T-helper 22 cell (primary cell): Measurements from ENCODE around the gene PSME2.

Experiments
- DNase-seq: peaks from one replicate; pipeline ENCODE4 v3.0.0-alpha.2; 2020; ENCODE audit warnings: low read depth

Gene PSME2

DNA sequence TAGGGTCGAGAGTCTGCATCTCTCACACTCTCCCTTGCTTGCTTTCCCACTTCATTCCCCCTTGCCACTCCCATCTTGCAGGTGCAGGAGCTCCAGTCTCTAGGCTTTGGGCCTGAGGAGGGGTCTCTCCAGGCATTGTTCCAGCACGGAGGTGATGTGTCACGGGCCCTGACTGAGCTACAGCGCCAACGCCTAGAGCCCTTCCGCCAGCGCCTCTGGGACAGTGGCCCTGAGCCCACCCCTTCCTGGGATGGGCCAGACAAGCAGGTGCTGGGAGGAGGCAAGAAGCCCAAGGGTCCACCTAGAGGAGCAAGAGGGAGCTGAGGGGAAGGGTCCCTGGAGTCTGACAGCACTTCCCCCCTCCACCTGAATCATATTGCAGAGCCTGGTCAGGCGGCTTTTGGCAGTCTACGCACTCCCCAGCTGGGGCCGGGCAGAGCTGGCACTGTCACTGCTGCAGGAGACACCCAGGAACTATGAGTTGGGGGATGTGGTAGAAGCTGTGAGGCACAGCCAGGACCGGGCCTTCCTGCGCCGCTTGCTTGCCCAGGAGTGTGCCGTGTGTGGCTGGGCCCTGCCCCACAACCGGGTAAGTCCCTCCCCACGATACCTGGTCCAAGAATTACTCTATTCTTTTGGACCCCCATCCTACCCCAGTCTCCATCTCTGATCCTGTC is 5.1 kb upstream of the PSME2 start:
- no peak for DNase-seq

DNA sequence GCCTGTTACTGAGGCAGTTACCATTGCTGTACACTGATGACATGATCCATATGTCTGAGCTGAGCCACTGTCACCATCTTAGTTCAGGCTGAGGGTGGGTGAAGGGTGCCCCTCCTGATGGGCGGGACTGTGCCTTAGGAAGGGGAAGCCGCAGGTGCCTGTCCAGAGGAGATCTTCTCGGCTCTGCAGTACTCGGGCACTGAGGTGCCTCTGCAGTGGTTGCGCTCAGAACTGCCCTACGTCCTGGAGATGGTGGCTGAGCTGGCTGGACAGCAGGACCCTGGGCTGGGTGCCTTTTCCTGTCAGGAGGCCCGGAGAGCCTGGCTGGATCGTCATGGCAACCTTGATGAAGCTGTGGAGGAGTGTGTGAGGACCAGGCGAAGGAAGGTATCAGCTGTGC is 4.6 kb upstream of the PSME2 start:
- DNase-seq, result no peak

DNA sequence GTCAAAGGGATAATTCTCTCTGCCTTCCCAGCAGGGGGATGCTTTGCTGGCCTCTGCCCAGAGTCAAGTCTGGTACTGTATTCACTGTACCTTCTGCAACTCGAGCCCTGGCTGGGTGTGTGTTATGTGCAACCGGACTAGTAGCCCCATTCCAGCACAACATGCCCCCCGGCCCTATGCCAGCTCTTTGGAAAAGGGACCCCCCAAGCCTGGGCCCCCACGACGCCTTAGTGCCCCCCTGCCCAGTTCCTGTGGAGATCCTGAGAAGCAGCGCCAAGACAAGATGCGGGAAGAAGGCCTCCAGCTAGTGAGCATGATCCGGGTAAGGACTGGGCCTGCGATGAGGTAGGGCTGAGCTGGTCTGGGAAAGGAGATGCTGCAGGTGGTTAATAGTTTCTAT is 4.2 kb upstream of the PSME2 start:
- DNase-seq, result no peak

DNA sequence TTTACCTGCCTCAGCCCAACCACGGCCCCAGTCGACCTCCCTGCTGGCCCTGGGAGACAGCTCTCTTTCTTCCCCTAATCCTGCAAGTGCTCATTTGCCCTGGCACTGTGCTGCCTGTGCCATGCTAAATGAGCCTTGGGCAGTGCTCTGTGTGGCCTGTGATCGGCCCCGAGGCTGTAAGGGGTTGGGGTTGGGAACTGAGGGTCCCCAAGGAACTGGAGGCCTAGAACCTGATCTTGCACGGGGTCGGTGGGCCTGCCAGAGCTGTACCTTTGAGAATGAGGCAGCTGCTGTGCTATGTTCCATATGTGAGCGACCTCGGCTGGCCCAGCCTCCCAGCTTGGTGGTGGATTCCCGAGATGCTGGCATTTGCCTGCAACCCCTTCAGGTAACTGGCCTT is 3.7 kb upstream of the PSME2 start:
- DNase-seq, result no peak

DNA sequence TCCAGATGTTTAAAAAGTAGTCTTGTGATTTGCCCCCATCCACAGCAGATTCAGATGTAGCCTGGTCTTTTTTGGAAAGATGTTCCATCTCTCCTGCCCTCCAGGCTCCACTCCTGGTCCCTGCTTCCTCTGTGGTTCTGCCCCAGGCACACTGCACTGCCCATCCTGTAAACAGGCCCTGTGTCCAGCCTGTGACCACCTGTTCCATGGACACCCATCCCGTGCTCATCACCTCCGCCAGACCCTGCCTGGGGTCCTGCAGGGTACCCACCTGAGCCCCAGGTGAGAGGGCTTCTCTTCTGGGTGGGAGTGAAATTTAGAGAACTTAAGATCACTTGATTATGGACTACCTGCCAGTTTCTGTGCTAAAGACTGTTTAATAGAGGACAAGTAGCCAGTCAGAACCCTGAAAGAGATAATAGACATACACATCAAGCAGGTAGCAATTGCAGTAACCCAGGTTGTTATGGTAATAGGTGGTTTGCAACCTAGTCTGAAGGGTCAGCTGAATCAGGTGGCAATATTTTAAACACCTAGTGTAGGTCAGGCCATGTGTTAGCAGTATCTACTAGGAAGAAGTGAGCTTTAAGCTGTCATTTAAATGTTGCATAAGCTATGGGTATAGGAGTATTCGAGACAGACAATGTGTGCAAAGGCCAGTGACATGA is 3.0 kb upstream of the PSME2 start:
- DNase-seq, result no peak

DNA sequence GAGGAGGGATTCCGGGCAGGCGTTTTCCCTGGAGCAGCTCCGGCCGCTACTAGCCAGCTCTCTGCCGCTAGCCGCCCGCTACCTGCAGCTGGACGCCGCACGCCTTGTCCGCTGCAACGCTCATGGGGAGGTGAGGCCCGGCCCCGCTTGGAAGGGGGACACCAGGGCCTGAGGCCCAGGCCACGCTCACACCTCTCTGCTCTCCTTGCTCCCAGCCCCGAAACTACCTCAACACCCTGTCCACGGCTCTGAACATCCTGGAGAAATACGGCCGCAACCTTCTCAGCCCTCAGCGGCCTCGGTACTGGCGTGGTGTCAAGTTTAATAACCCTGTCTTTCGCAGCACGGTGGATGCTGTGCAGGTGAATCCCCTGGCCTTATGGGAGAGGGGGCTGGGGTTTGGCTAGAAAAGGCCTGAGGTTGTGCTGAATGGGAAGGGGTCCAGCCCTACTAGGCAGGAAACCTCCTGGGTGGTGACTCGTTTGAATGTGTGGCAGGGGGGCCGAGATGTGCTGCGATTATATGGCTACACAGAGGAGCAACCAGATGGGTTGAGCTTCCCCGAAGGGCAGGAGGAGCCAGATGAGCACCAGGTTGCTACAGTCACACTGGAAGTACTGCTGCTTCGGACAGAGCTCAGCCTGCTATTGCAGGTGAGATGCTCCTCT is 1.5 kb upstream of the PSME2 start:
- DNase-seq, result no peak

DNA sequence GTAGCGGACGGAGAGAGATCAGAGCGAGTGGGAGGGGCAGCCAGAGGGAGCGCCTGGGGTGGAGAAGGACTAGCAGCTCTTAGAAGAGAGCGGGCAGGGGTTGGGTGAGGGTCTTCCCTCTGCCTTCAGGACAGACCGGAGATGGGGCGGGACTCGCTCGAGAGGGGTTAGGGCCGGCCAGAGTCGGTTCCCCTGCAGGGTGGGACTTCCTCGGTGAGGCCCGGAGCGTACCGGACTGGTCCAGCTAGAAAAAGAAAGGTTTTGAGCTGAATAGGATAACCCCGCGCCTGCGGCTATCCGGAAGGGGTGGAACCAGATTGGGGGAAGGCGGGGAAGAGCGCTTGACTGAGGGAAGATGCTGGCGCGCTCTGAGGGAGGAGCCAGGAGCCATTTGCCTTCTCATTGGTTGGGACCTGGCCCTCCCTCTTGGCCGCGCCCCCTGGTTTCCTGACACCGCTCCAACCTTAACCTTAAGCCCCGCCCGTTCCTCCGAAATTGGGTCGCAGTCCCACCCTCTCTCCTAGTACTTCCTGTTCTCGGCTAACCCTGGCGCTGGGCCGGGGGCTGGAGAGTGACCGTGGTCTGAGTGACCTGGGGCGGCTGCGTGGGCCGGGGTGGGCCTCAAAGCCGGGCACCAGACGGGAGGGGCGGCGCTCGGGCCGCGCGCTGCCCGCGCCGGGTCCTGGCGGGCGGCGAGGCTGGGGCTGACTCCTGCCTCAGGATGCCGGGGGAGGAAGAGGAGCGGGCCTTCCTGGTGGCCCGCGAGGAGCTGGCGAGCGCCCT is 759 bp upstream of the PSME2 start, which contains the start of gene RNF31:
TSS of gene RNF31 (plus strand) at position 521 of the 783 bp plus-strand sequence. CDS start at position 722, 201 bp downstream.
- DNase-seq, result peak; percentile 97

DNA sequence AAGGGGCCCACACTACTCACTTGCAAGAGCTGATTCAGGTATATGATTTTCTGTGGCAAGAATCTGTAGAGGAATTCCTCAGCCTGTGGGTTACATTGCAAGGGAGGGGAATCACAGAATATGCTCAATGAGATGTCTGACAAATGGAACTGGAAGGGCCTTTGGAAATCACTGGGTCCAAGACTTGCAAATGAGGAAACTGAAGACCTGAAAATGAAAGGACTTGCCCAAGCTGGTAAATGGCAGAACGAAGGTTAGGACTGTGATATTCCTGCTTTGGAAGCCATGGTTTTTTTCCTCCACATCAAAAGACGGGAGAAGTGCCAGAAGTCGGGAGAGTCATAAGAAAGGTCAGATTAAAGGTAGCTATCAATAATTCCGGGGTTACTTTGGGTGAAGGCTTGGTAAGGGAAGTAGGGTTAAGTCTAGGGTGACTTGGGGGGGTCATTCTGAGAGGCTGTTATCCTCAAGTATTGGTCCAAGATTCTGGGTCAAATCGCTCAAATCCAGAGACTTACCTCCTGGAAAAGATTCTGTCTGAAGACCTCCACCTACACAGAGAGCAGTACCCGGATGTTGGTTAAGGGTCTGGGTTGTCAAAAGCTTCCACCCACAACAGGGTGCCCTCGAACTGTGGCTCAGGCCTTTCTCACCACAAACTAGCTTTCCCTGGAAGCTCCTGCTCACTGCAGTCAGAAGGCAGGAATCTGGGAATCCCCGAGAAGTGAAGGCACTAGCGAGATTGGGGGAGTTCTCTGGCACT is 539 bp downstream of the PSME2 start:
- no peak for DNase-seq

DNA sequence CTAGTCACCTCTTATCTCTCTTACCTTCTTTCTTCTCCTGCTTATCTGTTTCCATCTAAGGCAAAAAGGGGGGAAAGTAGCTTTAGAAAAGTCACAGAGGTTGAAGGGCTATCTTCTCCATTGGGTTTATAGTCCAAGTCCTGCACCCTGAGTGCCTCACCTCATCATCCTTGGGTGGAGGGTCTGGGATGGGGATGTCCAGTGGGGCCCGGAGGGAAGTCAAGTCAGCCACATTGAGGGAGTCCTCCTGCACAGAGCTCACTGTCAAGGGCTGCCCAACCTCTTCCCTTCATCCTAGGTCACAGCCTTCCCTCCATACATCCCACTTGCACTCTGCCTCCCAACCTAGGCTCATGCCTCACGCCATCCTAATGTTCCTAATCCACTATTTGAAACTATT is 1.2 kb downstream of the PSME2 start:
- DNase-seq, result no peak

DNA sequence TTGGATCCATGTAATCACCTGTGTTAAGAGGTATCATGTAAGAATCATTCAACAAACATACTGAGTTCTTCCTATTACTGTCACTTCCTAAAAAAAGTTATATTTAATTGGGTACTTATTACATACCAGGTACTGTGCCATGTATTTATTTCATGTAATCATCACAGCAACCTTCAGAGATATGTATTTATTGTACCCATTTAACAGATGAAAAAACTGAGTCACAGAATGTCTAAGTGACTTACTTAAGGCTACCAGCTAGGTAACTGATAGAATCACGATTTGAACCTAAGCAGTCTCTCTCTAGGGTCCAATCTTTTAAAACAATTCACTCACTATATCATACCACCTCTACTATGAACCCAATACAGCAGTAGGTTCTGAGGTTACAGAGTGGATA is 2.0 kb downstream of the PSME2 start:
- DNase-seq, result no peak

DNA sequence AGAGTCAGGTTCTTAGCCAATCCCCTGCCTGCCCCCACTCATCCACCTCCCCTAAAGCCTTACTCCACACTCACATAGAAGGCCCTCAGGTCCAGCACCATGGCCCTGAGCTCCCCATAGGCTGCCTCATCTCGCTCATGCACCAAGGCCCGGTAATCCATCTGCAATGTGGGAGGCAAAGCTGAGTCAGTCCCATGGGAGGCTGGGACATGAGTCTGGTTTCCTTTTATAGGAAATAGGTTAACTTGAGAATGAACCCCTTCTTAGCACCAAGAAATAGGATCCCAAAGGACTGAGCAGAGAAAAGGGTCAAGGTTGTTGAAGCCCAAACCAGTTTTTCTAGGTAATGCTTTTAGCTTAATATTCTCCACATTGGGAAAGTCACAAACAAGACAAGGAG is 2.9 kb downstream of the PSME2 start:
- no peak for DNase-seq

DNA sequence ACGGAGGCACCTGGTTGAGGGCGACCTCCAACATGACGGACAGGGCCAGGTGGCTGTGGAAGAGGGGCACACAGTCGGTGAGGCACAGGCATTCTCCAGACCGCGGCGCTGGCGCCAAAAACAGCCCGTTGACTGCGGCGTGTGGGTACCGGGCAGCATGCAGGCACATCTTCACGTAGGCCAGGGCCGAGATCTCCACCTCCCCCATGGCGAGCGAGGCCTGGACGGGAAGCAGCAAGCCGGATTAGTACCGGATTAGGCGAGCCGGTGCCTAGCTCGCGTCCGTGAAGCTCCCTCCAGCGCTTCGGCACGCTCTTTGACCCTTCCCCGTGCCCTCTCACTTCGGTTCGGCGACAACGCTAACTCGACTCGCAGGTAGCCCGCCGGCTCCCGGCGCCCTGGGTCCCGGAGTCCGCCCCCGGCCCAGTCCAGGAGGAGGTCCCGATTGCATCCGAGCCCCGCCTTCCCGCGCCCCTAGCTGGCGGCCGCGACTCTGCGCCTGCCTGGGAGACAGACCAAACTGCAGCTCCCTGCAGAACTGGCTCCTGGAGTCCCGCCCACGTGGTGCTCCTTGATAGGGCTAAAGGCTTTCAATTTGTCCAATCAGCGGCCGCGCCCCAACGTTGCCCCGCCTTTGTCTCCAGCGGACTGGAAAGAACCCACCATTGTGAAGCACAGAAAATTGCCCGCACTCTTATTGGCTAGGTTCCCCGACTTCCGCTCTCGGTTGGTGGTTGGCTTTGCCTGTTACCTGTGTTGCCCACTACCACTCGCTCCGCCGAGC is 5.1 kb downstream of the PSME2 start, which contains the start of gene EMC9:
TSS of gene EMC9 (minus strand) at position 495 of the 784 bp plus-strand sequence. CDS start at position 208, 287 bp downstream.
- peak; percentile 100 for DNase-seq

DNA sequence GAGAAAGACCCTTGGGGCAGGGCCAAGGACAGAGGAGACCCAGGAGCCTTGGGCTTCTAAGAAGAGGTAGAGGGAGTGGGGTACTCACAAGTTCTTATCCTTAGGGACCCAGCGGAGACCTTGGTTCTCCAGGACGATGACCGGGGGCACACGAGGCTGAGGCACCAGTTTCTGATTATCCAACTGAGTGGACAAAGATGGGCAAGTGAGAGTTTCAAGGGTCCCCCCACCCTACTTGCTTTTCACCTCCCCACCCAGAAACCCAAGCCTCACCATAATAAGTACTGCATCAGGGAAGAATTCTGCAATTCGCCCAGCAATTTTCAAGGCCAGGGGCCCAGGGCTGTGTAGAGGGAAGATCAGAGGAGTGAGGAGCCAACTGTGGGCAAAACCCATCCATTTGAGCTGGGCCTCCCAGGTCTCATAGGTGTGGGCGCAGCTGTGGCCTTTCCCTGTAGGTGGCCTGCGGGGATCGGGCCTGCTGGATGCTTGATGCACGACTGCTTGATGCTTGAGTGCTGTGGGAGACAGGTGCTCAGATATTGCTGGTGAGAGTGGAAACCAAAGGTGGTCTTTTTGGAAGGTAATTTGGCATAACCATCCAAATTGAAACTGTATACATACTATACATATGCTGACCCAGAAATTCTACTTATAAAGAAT is 7.0 kb downstream of the PSME2 start:
- DNase-seq, result no peak

DNA sequence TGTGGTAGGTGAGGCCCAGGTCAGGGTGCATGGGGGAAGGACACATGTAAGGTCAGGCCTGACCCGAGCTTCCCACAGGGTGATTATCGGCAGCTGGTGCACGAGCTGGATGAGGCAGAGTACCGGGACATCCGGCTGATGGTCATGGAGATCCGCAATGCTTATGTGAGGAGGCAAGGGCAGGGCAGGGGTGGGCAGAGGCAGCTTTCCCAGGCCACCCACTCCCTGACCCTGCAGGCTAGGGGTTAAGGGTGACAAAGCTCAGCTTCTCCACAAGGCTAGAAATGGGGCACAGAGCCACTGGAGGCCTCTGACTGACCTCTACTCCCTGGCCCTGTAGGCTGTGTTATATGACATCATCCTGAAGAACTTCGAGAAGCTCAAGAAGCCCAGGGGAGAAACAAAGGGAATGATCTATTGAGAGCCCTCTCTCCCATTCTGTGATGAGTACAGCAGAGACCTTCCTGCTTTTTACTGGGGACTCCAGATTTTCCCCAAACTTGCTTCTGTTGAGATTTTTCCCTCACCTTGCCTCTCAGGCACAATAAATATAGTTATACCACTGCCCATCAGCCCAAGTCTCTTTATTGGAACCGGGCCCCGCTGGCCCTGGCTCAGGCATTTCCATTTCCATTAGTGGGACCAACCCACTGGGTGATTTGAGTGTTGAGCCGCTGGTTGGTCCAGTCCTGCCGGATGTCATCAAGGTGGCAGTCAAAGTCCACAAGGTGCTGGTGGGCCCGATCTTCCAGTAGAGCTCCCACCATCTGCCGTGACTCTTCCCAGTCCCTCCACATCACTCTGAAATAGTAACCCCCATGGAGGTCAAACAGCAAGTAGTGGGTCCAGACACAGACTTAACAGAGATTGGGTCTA is 7.8 kb downstream of the PSME2 start:
- no peak for DNase-seq

DNA sequence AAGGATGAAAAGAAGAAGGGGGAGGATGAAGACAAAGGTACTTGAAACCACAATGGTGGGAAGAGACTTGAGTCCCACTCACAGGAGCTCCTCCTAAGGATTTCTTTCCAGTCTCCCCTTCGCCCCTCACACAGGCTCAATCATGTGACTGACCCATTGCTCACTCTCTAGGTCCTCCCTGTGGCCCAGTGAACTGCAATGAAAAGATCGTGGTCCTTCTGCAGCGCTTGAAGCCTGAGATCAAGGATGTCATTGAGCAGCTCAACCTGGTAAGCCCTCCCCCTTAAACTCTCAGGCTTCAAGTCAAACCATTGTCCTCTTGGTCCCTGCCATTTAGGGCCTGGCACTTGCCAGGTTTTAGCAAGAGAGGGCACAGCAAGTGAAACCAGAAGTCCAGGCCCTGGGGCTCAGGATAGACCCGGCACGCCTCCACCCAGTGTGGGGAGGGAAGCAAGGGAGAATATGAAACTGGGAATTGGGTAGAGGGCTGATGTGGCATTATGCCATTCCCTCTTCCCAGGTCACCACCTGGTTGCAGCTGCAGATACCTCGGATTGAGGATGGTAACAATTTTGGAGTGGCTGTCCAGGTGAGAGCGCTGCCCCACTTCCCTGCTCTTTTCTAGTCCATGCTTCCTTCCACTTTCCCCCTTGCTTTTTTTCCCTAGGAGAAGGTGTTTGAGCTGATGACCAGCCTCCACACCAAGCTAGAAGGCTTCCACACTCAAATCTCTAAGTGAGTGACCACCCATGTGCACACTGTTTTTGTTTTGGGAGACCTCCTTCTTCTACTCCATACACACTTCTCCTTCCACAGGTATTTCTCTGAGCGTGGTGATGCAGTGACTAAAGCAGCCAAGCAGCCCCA is 8.6 kb downstream of the PSME2 start:
- no peak for DNase-seq

DNA sequence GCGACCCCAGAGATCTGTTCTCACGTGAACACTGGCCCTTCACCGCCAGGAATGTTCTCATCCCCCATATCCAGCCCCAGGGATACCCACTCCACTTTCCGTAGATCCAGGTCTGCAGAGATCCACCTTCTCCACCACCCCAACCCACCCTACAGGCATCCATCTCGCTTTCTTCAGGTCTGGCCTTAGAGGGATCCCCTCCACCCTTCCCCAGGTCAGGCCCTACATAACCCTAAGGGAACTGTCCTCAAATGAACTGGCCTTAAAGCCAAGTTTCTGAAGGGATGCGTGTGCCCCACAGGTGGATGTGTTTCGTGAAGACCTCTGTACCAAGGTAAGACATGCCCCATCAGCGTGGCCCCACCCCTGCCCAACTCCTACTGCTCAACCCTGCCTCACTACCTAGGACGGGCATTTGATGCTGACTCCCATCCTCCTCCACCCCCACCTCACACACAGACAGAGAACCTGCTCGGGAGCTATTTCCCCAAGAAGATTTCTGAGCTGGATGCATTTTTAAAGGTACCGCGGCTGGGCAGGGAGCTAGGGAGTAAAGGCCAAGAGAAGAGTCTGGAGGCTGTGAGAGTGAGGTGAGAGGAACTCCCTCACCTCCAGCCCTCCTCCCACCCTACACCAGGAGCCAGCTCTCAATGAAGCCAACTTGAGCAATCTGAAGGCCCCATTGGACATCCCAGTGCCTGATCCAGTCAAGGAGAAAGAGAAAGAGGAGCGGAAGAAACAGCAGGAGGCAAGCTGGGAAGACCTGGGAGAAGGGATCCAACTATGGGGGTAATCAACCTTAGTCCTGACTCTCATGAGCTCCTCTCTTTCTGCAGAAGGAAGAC is 9.5 kb downstream of the PSME2 start:
- no peak for DNase-seq
